HepG2 (cell line): ENCODE results near the gene RPUSD2.

ENCODE experiments used
- ETV5 ChIP-seq: IDR thresholded peaks from 2 replicates; pipeline ENCODE4 v1.6.1; 2018; ENCODE audit warnings: missing biosample characterization, missing genetic modification reagents, inconsistent platforms, borderline replicate concordance
- ETV6 ChIP-seq: sonication (generic); formaldehyde crosslinking; conservative IDR thresholded peaks from 2 replicates; pipeline ENCODE4 v1.4.0; 2020; ENCODE audit warnings: missing genetic modification reagents
- NBN ChIP-seq: fragments of 450-650 bp; conservative IDR thresholded peaks from 2 replicates; pipeline ENCODE4 v1.6.1; 2017
- NR2C2 ChIP-seq: sonication (generic); formaldehyde crosslinking; IDR thresholded peaks from 2 replicates; pipeline ENCODE4 v1.4.0; 2020; ENCODE audit warnings: missing genetic modification reagents, mild to moderate bottlenecking, moderate library complexity, borderline replicate concordance
- SP5 ChIP-seq: IDR thresholded peaks from 2 replicates; pipeline ENCODE4 v1.6.1; 2016; ENCODE audit warnings: low read depth, borderline replicate concordance
- TEAD2 ChIP-seq: sonication (generic); formaldehyde crosslinking; IDR thresholded peaks from 2 replicates; pipeline ENCODE4 v1.9.0; 2021; ENCODE audit warnings: missing genetic modification reagents
- ZBTB42 ChIP-seq: sonication (generic); formaldehyde crosslinking; IDR thresholded peaks from 2 replicates; pipeline ENCODE4 v1.5.0; 2020; ENCODE audit warnings: mild to moderate bottlenecking, missing genetic modification reagents
- ZC3H13 ChIP-seq: sonication (generic); formaldehyde crosslinking; IDR thresholded peaks from 2 replicates; pipeline ENCODE4 v1.8.1; 2023; ENCODE audit warnings: mild to moderate bottlenecking, missing genetic modification reagents, moderate library complexity
- ZSCAN30 ChIP-seq: sonication (generic); formaldehyde crosslinking; IDR thresholded peaks from 2 replicates; pipeline ENCODE4 v1.5.0; 2020; ENCODE audit warnings: mild to moderate bottlenecking, missing genetic modification reagents
- TF ChIP-seq, protein P1 (sequence below): sonication (generic); formaldehyde crosslinking; IDR thresholded peaks from 2 replicates; pipeline ENCODE4 v1.8.1; 2023; ENCODE audit warnings: missing genetic modification reagents, inconsistent platforms, borderline replicate concordance
- TF ChIP-seq, protein P2 (sequence below): sonication (generic); formaldehyde crosslinking; IDR thresholded peaks from 2 replicates; pipeline ENCODE4 v1.5.0; 2020; ENCODE audit warnings: mild to moderate bottlenecking, missing genetic modification reagents, moderate library complexity
- TF ChIP-seq, protein P3 (sequence below), 2 experiments: fragments of 450-650 bp in 1 of 2; sonication (generic) in 1 of 2; formaldehyde crosslinking in 1 of 2; IDR thresholded peaks; 2 replicates each; pipeline versions ENCODE4 v1.6.1 to v1.8.0; 2016 to 2022; ENCODE audit warnings: antibody characterized with exemption in 1 of 2, mild to moderate bottlenecking in 1 of 2, missing genetic modification reagents in 1 of 2
- TF ChIP-seq, protein P4 (sequence below), 2 experiments: sonication (generic) in 1 of 2; formaldehyde crosslinking in 1 of 2; IDR thresholded peaks; 2 replicates each; pipeline versions ENCODE4 v1.4.0 to v1.6.1; 2016 to 2020; ENCODE audit warnings: borderline replicate concordance in 1 of 2, low read depth in 1 of 2, mild to moderate bottlenecking in 1 of 2, missing genetic modification reagents in 1 of 2
- TF ChIP-seq, protein P5 (sequence below): sonication (generic); formaldehyde crosslinking; conservative IDR thresholded peaks from 2 replicates; pipeline ENCODE4 v1.4.0; 2020; ENCODE audit warnings: missing genetic modification reagents

GRCh38 chr15:40613080-40613479 is 44.0 kb downstream of the RPUSD2 start:
- TF ChIP-seq ETV6 (CRISPR knock-in tag) (no peak), NBN (no peak), NR2C2 (no peak), ZBTB42 (CRISPR knock-in tag) (no peak), TEAD2 (CRISPR knock-in tag) (no peak), ZSCAN30 (CRISPR knock-in tag) (no peak), ZC3H13 (CRISPR knock-in tag) (no peak), SP5 (CRISPR knock-in tag) (no peak), ETV5 (no peak)
- TF ChIP-seq, protein P1, sequence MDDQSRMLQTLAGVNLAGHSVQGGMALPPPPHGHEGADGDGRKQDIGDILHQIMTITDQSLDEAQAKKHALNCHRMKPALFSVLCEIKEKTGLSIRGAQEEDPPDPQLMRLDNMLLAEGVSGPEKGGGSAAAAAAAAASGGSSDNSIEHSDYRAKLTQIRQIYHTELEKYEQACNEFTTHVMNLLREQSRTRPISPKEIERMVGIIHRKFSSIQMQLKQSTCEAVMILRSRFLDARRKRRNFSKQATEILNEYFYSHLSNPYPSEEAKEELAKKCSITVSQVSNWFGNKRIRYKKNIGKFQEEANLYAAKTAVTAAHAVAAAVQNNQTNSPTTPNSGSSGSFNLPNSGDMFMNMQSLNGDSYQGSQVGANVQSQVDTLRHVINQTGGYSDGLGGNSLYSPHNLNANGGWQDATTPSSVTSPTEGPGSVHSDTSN (CRISPR knock-in tag): no peak
- TF ChIP-seq, protein P2, sequence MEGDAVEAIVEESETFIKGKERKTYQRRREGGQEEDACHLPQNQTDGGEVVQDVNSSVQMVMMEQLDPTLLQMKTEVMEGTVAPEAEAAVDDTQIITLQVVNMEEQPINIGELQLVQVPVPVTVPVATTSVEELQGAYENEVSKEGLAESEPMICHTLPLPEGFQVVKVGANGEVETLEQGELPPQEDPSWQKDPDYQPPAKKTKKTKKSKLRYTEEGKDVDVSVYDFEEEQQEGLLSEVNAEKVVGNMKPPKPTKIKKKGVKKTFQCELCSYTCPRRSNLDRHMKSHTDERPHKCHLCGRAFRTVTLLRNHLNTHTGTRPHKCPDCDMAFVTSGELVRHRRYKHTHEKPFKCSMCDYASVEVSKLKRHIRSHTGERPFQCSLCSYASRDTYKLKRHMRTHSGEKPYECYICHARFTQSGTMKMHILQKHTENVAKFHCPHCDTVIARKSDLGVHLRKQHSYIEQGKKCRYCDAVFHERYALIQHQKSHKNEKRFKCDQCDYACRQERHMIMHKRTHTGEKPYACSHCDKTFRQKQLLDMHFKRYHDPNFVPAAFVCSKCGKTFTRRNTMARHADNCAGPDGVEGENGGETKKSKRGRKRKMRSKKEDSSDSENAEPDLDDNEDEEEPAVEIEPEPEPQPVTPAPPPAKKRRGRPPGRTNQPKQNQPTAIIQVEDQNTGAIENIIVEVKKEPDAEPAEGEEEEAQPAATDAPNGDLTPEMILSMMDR (CRISPR knock-in tag): no peak
- TF ChIP-seq, protein P3, sequence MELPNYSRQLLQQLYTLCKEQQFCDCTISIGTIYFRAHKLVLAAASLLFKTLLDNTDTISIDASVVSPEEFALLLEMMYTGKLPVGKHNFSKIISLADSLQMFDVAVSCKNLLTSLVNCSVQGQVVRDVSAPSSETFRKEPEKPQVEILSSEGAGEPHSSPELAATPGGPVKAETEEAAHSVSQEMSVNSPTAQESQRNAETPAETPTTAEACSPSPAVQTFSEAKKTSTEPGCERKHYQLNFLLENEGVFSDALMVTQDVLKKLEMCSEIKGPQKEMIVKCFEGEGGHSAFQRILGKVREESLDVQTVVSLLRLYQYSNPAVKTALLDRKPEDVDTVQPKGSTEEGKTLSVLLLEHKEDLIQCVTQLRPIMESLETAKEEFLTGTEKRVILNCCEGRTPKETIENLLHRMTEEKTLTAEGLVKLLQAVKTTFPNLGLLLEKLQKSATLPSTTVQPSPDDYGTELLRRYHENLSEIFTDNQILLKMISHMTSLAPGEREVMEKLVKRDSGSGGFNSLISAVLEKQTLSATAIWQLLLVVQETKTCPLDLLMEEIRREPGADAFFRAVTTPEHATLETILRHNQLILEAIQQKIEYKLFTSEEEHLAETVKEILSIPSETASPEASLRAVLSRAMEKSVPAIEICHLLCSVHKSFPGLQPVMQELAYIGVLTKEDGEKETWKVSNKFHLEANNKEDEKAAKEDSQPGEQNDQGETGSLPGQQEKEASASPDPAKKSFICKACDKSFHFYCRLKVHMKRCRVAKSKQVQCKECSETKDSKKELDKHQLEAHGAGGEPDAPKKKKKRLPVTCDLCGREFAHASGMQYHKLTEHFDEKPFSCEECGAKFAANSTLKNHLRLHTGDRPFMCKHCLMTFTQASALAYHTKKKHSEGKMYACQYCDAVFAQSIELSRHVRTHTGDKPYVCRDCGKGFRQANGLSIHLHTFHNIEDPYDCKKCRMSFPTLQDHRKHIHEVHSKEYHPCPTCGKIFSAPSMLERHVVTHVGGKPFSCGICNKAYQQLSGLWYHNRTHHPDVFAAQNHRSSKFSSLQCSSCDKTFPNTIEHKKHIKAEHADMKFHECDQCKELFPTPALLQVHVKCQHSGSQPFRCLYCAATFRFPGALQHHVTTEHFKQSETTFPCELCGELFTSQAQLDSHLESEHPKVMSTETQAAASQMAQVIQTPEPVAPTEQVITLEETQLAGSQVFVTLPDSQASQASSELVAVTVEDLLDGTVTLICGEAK (IDR thresholded peaks at IDR 0.05): no peak
- TF ChIP-seq, protein P3 (CRISPR knock-in tag; IDR thresholded peaks at IDR 0.05): no peak
- TF ChIP-seq, protein P4, sequence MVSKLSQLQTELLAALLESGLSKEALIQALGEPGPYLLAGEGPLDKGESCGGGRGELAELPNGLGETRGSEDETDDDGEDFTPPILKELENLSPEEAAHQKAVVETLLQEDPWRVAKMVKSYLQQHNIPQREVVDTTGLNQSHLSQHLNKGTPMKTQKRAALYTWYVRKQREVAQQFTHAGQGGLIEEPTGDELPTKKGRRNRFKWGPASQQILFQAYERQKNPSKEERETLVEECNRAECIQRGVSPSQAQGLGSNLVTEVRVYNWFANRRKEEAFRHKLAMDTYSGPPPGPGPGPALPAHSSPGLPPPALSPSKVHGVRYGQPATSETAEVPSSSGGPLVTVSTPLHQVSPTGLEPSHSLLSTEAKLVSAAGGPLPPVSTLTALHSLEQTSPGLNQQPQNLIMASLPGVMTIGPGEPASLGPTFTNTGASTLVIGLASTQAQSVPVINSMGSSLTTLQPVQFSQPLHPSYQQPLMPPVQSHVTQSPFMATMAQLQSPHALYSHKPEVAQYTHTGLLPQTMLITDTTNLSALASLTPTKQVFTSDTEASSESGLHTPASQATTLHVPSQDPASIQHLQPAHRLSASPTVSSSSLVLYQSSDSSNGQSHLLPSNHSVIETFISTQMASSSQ (IDR thresholded peaks at IDR 0.05; ENCODE audit: low read depth): no peak
- TF ChIP-seq, protein P4 (CRISPR knock-in tag; IDR thresholded peaks at IDR 0.05; ENCODE audit: borderline replicate concordance): no peak
- TF ChIP-seq, protein P5, sequence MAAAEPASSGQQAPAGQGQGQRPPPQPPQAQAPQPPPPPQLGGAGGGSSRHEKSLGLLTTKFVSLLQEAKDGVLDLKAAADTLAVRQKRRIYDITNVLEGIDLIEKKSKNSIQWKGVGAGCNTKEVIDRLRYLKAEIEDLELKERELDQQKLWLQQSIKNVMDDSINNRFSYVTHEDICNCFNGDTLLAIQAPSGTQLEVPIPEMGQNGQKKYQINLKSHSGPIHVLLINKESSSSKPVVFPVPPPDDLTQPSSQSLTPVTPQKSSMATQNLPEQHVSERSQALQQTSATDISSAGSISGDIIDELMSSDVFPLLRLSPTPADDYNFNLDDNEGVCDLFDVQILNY: no peak
